NOMO-1 (cell line): ENCODE results near the gene BBX.
A peak's percentile ranks its signal among the peaks of the same experiment; 100 is the strongest.

Experiments used
- DNase-seq, 2 experiments: peaks; one replicate each; lab custom pipeline; 2025; ENCODE audit not compliant: unreplicated experiment in 2 of 2; lab: John Stamatoyannopoulos, UW

Gene BBX

GRCh38 chr3:107790612-107791011 lies 267.9 kb downstream of the BBX start:
- DNase-seq = no peak

GRCh38 chr3:107791027-107791426 lies 268.3 kb downstream of the BBX start:
- DNase-seq = no peak

- no peak for DNase-seq
Observed at GRCh38 chr3:107791450-107791849, 268.7 kb downstream of the BBX start.

- DNase-seq = no peak
Observed at GRCh38 chr3:107794664-107795443, 272.1 kb downstream of the BBX start.

- no peak for DNase-seq
Observed at GRCh38 chr3:107795514-107796094, 272.8 kb downstream of the BBX start.

GRCh38 chr3:107796791-107797190 lies 274.0 kb downstream of the BBX start:
- peak; percentile 66 to 78 for DNase-seq

GRCh38 chr3:107797586-107797985 lies 274.8 kb downstream of the BBX start:
- no peak for DNase-seq

GRCh38 chr3:107798381-107798780 lies 275.6 kb downstream of the BBX start:
- DNase-seq = no peak

GRCh38 chr3:107800710-107801109 lies 277.9 kb downstream of the BBX start:
- DNase-seq = no peak

- DNase-seq = no peak
Observed at GRCh38 chr3:107803170-107803569, 280.4 kb downstream of the BBX start.

GRCh38 chr3:107806021-107806420 lies 283.3 kb downstream of the BBX start:
- DNase-seq = no peak

- no peak for DNase-seq
Observed at GRCh38 chr3:107806536-107806935, 283.8 kb downstream of the BBX start.

GRCh38 chr3:107810171-107811071 lies 287.7 kb downstream of the BBX start:
- peak; percentile 81 to 92 for DNase-seq

- no peak for DNase-seq
Observed at GRCh38 chr3:107813026-107813425, 290.3 kb downstream of the BBX start.

GRCh38 chr3:107816107-107816506 lies 293.3 kb downstream of the BBX start:
- peak; percentile 20 to 55 for DNase-seq

GRCh38 chr3:107817076-107817475 lies 294.3 kb downstream of the BBX start:
- no peak for DNase-seq

- no peak for DNase-seq
Observed at GRCh38 chr3:107818025-107818424, 295.3 kb downstream of the BBX start.

GRCh38 chr3:107819656-107820055 lies 296.9 kb downstream of the BBX start:
- no peak for DNase-seq

GRCh38 chr3:107822308-107822707 lies 299.5 kb downstream of the BBX start:
- DNase-seq = no peak

- DNase-seq = no peak
Observed at GRCh38 chr3:107824822-107825371, 302.1 kb downstream of the BBX start.

GRCh38 chr3:107825556-107825955 lies 302.8 kb downstream of the BBX start:
- no peak for DNase-seq
